HEK293 (cell line): ENCODE measurements around the gene ANP32B.
"Not testable (repeated sequence)": the region's sequence is repeated elsewhere in the genome, so short reads cannot be mapped to it uniquely, and the experiment has no call there.

Experiments
- CTCF ChIA-PET: fragments of 350-600 bp; formaldehyde crosslinking; extraction: SDS; loops from one replicate; lab custom pipeline; 2021; ENCODE audit warnings: antibody characterized with exemption; lab: Yijun Ruan, JAX
- POLR2A ChIA-PET: fragments of 300-600 bp; formaldehyde crosslinking; extraction: SDS; loops from one replicate; lab custom pipeline; 2020; ENCODE audit warnings: antibody characterized with exemption, inconsistent platforms; lab: Yijun Ruan, JAX
- H3K27ac ChIP-seq: fragments of 200-500 bp; sonication (Bioruptor generic); 2 replicates; pipeline ENCODE4 v1.5.1; 2014; ENCODE audit warnings: low read depth, low read length, control low read depth, inconsistent platforms; ENCODE audit errors: extremely low read depth
- H3K36me3 ChIP-seq, 2 experiments: fragments of 200-500 bp in 1 of 2; sonication (Bioruptor generic) in 1 of 2; 1 replicate in 1 of 2; 2 replicates in 1 of 2; pipeline ENCODE4 v1.5.1; 2014 to 2017; ENCODE audit warnings: inconsistent platforms in 2 of 2, low read length in 2 of 2; ENCODE audit not compliant: control insufficient read depth in 2 of 2, insufficient read depth in 1 of 2
- H3K4me1 ChIP-seq: fragments of 200-500 bp; sonication (Bioruptor generic); 2 replicates; pipeline ENCODE4 v1.5.1; 2014; ENCODE audit warnings: mild to moderate bottlenecking, low read length, inconsistent platforms; ENCODE audit not compliant: control insufficient read depth, insufficient read depth
- H3K4me3 ChIP-seq: 2 replicates; pipeline ENCODE4 v1.5.1; 2011; ENCODE audit warnings: low read depth, mild to moderate bottlenecking, control low read depth, low read length, moderate library complexity
- H3K9me3 ChIP-seq: fragments of 200-500 bp; sonication (Bioruptor generic); 2 replicates; pipeline ENCODE4 v1.5.1; 2014; ENCODE audit warnings: low read depth, low read length, inconsistent platforms; ENCODE audit not compliant: control insufficient read depth, insufficient read depth
- PRDM4 ChIP-seq: fragments of 450-650 bp; formaldehyde crosslinking; IDR thresholded peaks from 2 replicates; pipeline ENCODE4 v1.5.1; 2017; ENCODE audit warnings: missing biosample characterization, missing genetic modification characterization
- ZNF335 ChIP-seq: fragments of 450-650 bp; formaldehyde crosslinking; conservative IDR thresholded peaks from 2 replicates; pipeline ENCODE4 v1.5.1; 2016; ENCODE audit warnings: missing biosample characterization, missing genetic modification characterization
- ZNF544 ChIP-seq: fragments of 450-650 bp; formaldehyde crosslinking; IDR thresholded peaks from 2 replicates; pipeline ENCODE4 v1.5.0; 2017; ENCODE audit warnings: missing biosample characterization, missing genetic modification characterization
- TF ChIP-seq, protein P1 (sequence below): fragments of 450-650 bp; formaldehyde crosslinking; IDR thresholded peaks from 2 replicates; pipeline ENCODE4 v1.5.1; 2016; ENCODE audit warnings: missing biosample characterization, missing genetic modification characterization, borderline replicate concordance

Gene ANP32B

DNA sequence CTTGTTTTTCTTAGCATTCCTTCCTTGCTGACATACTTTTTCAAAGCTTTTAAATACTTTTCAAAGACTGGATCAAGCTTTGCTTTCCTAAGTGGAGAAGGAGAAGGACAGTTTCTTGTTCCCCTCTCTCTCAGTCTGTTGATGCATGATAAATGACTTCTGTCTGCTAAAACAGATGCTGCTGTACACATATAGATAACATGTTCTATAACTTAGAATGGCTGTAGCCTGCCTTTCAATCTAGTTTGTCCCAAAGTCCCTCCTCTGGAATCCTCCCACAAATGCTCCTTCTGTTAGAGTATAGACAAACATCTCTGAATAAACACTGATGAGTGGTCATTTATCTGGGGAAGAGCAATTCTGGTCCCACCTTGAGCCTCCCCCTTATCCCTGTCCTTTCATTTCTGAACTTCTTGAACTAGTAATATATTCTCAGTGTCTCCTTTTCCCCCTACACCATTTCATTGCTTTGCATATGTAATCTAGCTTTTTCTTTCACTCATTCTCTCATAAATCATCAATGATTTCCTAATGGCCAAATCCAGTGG is 39.8 kb upstream of the ANP32B start:
- ChIA-PET CTCF (interaction anchor here (0.5 to 3.1 kb wide), 5 partner anchors 21 to 1032 kb away, joined by 3 to 28 read pairs (median 4); partner anchors contain the start of gene TRMO), POLR2A (no interaction called here)
- Histone ChIP-seq H3K27ac (no peak overlapping the region), H3K4me1 (no peaks in the 10 kb centered on the region), H3K36me3 (no peaks in the 10 kb centered on the region), H3K4me3 (no peak overlapping the region)
- TF ChIP-seq PRDM4: 0 out of 2 replicates have a peak, but pooled peaks have one; percentile 15
- TF ChIP-seq, protein P1, sequence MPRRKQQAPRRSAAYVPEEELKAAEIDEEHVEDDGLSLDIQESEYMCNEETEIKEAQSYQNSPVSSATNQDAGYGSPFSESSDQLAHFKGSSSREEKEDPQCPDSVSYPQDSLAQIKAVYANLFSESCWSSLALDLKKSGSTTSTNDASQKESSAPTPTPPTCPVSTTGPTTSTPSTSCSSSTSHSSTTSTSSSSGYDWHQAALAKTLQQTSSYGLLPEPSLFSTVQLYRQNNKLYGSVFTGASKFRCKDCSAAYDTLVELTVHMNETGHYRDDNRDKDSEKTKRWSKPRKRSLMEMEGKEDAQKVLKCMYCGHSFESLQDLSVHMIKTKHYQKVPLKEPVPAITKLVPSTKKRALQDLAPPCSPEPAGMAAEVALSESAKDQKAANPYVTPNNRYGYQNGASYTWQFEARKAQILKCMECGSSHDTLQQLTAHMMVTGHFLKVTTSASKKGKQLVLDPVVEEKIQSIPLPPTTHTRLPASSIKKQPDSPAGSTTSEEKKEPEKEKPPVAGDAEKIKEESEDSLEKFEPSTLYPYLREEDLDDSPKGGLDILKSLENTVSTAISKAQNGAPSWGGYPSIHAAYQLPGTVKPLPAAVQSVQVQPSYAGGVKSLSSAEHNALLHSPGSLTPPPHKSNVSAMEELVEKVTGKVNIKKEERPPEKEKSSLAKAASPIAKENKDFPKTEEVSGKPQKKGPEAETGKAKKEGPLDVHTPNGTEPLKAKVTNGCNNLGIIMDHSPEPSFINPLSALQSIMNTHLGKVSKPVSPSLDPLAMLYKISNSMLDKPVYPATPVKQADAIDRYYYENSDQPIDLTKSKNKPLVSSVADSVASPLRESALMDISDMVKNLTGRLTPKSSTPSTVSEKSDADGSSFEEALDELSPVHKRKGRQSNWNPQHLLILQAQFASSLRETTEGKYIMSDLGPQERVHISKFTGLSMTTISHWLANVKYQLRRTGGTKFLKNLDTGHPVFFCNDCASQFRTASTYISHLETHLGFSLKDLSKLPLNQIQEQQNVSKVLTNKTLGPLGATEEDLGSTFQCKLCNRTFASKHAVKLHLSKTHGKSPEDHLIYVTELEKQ (tag by site-specific recombination): no peak
- TF ChIP-seq, all 188 proteins: peak for 1
- no peaks in the 10 kb centered on the region for H3K9me3 ChIP-seq

GRCh38 chr9:97944612-97945011 is 38.5 kb upstream of the ANP32B start:
- ChIA-PET POLR2A (no interaction called here), CTCF (interaction anchor here (0.7 to 1.7 kb wide), 2 partner anchors 21 to 617 kb away, joined by 3 to 8 read pairs; no protein-coding TSS in a partner anchor)
- TF ChIP-seq ZNF544 (tag by site-specific recombination): no peak
- no peak for TF ChIP-seq ZNF335
- no peak overlapping the region for H3K4me3 ChIP-seq
- no peaks in the 10 kb centered on the region for H3K4me1 ChIP-seq
- H3K9me3 ChIP-seq: no peaks in the 10 kb centered on the region
- no peak overlapping the region for H3K27ac ChIP-seq
- no peaks in the 10 kb centered on the region for H3K36me3 ChIP-seq

GRCh38 chr9:97945470-97945869 is 37.7 kb upstream of the ANP32B start:
- H3K9me3 ChIP-seq, POLR2A ChIA-PET, H3K4me3 ChIP-seq, H3K36me3 ChIP-seq, H3K27ac ChIP-seq, H3K4me1 ChIP-seq: not testable (repeated sequence)
- CTCF ChIA-PET: interaction anchor here (1.7 kb wide), 1 partner anchor 22 kb away, joined by 8 read pairs; no protein-coding TSS in a partner anchor

- H3K9me3 ChIP-seq, H3K4me1 ChIP-seq, POLR2A ChIA-PET, H3K27ac ChIP-seq, H3K36me3 ChIP-seq, H3K4me3 ChIP-seq: not testable (repeated sequence)
- CTCF ChIA-PET: interaction anchor here (1.0 kb wide), 1 partner anchor 25 kb away, joined by 3 read pairs; the partner anchor contains the start of gene TRMO
Measured at GRCh38 chr9:97947094-97947493, 36.0 kb upstream of the ANP32B start.

- H3K9me3 ChIP-seq, H3K4me3 ChIP-seq, H3K36me3 ChIP-seq, H3K27ac ChIP-seq, H3K4me1 ChIP-seq, POLR2A ChIA-PET: not testable (repeated sequence)
- CTCF ChIA-PET: interaction anchor here (1.2 kb wide), 1 partner anchor 9 kb away, joined by 8 read pairs; no protein-coding TSS in a partner anchor
Measured at GRCh38 chr9:97950873-97951272, 32.3 kb upstream of the ANP32B start.
